T-helper 9 cell (primary cell): ENCODE results near the gene BOLA3.
"Not testable (repeated sequence)": the region's sequence is repeated elsewhere in the genome, so short reads cannot be mapped to it uniquely, and the experiment has no call there.

ENCODE experiments used
- DNase-seq: peaks from one replicate; pipeline ENCODE4 v3.0.0-alpha.2; 2020

BOLA3 gene

DNA sequence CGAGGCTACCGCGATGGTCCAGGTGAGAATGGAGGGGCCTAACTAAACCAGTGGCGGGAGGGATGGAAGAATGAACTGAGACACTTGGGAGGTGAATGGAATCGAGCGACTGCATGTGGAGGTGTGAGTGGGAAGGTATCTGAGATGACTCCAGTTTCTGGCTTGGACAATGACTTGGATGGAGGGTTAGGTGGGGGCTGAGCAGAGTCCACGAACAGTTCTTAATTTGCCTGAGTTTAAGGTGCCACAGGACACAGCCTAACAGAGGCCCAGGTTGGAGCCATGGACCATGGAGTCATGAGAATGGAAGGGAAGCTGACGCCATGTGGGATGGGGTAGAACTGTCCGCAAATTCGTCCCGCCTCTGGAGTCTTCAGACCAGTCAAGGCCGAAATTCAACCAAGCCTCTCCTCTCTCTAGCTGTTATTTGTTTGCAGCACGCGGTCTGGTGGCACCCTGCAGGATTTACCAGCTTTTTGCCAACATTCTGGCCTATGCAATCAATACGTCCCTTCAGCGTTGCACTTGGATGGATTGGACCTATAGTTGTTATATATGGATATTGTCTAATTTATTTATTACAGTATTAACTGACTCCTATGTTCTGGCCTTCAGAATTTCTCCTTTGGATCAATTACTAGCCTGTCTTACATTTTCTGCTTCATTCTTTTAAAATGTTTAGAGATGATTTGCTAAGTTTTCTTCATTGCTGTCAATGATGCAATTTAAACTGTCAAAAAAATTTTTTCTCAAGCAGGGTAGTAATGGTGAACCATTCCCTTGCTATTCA, 940 bp upstream of the BOLA3 start:
- no peak for DNase-seq

DNA sequence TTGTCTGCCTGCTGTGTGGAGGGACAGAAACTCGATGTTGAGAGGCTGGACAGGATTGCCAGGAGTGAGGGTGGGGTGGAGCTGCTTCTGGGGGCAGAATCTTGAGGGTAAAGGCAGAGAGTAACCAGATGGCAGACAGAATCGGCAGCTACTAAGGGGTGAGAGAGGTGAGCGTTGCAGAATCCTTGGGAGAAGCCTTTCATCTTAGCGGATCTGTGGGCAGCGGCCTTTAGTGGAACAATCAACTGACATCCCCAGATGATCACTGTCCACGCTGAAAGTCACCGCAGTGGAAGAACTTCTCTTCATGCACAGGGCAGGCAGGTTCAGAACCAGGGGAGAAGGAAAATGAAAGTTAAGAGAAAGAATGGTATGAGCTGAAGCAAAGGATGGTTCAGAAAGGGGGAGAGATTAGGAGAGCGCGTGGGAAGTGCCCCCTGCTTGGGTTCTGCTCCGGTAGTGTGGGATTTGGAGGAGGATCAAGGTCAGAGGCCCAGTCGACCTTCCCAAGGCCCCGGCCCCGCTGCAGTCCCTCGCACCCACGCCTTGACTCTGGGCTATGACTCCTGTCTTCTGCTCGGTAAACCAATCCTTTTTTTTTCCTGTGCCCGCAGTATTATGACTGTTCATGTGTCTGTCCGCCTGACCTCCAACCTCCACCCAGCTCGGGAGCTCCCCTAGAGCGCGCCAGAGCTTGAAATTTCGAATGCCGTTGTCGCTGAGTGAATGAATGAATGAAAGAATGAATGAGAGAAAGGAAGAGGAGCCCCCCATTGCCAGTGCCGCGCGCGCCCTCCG, 584 bp downstream of the BOLA3 start:
- no peak for DNase-seq

DNA sequence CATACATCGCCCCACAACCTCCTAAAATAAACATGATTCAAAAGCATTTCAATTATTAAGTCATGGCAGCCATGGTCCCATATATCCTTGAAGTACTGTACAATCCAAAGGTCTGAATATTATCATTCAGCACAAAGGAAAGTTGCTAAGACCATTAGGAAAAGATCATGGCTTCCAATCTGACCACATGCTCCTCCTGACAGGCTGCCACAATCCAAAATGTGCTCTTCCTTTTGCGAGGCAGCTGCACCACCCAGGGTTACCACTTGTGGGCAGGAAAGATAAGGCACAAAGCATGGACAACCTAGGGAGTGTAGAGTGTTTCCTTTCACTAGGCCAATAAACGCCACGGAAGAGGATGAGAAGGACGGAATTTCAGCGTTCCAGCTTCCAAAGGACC, 5.4 kb downstream of the BOLA3 start:
- no peak for DNase-seq

DNA sequence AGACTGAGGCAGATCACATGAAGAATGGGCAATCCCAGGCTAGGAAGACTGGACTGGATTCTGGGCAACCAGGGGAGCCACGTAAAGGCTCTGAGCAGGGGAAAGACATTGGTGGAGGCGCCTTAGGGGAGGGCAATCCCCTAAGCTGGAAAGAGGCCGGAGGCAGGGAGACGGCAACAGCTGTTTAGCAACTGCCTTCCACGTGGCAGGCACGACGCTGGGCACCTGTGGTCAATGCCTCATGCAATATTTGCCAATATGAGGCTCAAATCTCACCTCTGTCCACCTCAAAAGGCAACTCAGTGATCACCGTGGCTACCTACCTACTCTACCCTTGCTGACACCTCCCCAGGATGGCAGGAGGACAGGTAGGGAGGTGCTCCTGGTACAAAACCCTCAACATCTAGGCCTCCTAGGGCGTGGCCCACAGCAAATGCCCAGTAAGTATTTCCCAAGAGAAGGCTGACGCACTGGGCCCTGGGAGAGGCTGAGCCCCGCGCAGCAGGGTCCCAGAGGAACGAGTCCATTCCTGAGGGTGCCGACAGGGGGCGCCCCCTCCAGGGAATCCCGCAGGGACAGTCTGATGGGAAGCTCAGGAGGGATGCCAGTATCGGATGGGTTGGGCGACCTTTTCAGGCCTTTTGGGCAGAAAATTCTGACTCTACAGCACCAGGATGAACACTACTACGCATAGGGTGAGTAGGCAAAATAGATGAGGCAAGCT, 8.9 kb downstream of the BOLA3 start:
- no peak for DNase-seq

DNA sequence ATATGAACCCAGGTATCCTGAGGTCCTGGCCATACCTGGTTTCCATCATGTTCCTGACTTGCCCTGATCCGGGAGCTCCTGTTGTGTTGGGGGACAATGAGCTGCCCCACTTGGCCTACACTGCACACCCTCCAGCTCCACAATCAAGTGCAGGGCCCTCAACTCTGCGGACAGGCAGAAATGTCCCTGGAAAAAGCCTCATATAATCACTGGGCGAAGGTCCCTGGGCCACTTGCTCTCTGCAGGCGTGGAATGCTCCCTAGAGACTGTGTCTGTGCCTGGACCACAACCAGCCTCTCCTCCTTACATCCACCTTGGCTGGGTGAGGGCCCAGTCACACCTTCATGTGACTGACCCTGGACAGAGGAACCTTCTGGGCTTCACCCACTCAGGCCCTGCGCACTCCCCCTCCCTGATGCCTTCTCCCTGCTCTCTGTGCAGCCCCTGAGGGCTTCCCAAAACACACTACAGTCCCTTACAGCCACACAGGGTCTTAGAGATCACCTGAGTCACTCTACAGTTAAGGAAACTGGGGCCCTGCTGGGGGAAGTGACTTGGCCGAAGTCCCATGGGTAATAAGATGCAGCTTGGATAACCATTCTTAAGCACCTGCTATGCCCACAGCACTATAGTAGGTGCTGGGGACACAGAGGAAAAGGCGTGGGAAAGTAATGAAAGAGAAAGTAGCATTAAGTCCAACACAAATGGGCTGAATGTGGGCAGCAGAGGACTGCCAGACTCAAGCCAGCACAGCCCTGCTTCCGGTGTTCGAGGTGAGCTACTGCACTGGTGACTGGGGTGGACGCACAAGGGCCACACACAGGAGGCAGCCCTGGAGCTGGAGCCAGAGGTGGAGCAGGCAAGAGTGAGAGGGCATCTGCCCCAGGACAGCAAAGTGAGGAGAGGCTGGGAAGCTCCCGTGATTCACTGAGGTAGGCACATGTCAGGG, 9.8 kb downstream of the BOLA3 start:
- no peak for DNase-seq

DNA sequence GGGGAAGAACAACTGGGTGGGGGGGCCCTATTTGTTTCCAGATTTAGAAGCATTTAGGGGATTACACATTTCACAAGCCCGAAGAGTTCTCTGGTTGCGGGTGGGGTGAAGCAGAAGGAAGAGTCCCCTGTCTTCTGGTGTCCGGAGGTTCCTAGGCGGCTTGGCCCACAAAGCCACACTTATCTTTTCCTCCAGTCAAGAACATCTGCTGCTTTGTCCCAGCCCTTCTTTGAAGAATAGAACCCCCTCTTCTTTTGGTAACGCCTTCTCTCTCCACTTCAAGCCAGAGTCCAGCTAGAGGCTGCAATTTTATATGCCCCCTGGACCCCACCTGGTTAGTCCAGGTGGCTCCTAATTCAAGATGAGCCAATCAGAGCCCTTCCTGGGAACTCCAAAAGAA, 15.8 kb downstream of the BOLA3 start:
- DNase-seq, result no peak

DNA sequence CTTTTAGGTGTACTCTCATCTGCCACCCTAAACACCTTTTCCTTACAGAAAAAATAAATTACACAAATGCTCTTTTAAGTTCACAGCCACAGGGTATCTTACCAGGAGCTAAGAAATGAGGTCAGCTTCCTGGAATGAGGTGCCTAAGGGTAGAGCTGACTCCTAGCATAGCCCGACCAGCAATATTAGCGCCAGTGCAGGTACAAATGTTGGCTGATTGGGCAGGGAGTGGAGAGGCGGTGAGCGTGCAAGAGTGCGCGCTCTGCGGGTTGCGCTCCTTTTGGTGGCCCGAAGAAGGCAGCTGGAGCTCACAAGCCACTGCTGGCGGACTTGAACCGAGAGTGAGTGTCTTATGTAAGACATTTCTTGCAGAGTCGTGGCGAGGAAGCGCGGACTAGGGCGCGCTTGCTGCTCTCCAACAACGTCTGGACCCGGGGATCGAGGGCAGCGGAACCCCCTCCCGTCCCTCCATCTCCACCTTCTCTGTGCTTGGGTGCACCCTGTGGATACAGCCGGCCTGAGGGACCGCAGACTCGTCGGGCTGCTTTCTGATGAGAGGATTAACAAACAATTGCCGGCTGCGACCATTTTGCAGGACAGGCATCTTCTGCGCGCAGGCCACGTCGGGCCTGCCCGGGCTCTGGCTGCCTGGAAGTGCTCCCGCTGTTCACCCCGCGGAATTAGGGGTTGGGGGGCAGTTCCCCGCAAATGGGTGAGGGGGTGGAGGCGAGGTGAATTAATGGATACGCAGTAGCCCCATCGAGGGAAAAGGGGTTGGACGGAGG, 17.3 kb downstream of the BOLA3 start:
- no peak for DNase-seq

DNA sequence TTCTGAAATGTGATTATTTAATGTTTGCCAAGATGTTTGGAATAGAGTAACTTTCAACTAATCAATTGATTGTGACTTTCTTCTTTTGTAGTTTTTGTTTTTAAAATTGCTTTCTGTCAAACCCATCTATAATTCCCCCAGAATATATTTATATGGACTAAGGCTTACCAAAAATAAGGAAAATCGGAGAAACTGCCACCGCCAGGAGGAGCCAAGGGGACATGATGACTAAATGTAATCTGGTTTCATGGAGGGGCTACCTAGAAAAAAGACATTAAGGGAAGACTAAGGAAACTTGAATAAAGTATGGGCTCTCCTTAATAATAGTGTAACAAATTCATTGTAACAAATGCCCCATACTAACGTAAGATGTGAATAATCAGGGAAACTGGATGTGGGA, 19.5 kb downstream of the BOLA3 start:
- DNase-seq, result no peak

DNA sequence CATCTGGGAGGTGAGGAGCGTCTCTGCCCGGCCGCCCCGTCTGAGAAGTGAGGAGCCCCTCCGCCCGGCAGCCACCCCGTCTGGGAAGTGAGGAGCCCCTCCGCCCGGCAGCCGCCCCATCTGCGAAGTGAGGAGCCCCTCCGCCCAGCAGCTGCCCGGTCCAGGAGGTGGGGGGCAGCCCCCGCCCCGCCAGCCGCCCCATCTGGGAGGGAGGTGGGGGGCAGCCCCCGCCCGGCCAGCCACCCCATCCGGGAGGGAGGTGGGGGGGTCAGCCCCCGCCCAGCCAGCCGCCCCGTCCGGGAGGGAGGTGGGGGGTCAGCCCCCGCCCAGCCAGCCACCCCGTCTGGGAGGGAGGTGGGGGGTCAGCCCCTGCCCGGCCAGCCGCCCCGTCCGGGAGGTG, 23.8 kb downstream of the BOLA3 start:
- not testable (repeated sequence) for DNase-seq

DNA sequence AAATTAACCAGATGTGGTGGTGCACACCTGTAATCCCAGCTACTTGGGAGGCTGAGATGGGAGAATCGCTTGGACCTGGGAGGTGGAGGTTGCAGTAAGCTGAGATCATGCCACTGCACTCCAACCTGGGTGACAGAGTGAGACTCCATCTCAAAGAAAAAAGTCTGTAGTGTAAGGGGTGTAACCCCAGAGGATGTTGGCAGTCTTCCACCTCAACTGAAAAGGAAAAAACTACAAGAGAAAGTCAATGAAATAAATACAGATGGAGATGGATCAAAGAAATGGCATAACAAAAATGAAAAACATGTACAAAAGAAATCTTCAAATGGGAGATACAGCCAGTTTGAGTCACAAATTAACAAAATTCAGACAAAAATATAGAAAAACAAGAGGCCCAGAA, 25.9 kb downstream of the BOLA3 start:
- DNase-seq, result not testable (repeated sequence)

DNA sequence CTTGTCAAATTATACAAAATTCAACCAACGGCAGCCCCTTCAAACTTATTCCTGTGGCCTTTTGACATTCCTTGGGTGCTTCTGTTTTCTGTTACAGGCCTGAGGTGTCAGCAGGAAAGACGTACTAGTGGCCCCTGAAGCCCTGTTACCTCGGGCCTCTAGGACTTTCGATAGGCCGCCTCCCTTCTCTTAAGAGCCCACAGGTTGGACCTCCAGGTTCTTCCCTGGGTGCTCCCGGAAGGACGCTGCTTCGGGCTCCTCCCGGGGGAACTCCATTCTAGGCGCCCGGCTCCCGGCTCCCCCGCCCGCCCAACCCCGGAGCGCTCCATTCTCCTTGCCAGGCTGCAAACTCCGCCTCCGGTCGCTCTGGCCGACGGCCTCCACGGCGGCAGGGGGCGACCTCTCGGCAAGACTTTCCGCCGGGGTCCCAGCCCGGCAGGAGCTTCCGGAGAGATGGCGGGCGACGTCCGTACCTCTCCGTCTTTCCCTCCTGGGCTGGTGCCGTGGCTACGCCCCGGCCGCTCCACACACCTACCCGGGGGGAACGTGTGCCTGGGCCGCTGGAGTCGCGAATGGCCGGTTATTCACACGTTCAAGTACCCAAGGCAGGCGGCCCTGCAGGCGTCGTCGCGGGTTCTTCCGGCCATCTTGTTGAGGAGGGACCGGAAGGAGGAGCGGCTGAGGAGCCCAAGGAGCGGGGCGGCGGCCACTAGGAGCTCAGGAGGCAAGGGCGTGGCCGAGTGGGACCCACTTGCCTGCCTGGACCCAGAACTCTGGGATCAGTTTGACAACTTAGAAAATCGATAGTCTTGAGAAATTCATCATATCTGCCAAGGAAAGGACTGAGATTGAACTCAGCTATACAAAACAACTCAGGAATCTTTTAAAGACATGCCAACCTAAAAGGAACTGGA, 27.5 kb downstream of the BOLA3 start:
- peak; percentile 74 for DNase-seq

DNA sequence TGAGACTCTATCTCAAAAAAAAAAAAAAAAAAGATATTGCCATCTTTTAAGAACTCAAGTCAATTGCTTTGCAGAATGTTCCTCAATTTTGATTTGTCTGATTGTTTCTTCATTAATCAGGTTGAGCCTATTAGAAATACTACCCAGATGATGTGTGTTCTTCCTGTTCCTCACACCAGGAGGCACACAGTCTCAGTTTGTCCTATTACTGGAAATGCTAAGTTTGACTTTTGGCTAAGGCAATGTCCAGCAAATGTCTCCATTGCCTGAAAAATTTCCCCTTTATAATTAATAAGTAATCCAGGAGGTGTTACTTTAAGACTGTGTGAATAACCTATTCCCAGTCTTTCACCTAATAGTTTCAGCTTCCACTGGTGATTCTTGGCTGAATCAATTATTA, 28.4 kb downstream of the BOLA3 start:
- DNase-seq, result no peak

DNA sequence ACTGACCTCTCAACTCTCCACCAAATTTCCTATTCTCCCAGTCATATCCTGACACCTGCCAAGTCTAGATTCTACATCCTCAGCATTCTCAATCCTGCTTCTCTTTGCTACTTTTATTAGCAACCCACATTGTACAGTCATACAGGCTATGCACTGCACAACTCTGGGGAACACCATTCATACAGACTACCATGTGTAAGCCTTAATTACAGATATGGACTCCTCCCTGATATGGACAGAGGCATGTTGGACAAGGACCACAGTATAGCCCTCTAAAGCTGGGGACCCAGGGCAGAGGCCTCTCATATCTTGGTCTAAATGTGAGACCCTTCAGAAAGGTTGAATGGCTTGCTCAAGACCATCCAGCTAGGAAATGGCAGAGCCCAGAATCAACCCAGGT, 36.3 kb downstream of the BOLA3 start:
- DNase-seq, result no peak

DNA sequence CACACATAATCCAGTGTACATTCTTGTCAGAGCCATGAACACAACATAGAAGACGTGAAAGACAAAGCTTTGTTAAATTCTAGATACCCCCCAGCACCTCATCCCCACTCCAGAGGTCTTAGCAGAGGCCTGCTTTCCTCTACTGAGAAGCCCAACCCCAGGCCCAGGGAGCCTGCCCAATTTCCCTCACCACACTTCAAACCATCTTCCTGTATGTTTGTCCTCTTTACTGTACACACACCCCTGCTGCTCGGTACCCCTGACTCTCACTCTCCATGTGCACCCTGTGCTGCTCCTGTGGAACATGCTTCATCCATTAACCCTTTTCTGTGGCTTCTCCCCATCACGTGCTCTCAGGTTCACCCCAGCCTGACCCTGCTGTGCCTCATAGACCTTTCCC, 37.2 kb downstream of the BOLA3 start:
- no peak for DNase-seq

DNA sequence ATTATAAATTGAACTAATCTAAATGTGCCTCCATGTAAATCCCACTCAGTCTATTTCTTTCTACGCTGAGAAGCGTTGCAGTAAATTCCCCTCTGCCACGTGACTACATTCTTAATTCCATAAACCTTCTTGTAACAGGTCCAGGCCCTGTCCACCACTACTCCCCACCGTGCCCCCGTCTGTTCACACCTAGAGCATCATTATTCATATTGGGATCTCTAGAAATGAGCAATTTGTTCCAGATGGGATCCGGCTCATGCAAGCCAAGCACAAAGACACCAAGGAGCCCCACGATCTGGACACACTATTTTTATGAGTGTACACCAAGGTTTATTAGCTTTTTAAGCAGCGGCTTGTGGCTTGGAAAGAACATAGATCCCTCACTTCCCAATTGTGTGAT, 38.2 kb downstream of the BOLA3 start:
- no peak for DNase-seq

DNA sequence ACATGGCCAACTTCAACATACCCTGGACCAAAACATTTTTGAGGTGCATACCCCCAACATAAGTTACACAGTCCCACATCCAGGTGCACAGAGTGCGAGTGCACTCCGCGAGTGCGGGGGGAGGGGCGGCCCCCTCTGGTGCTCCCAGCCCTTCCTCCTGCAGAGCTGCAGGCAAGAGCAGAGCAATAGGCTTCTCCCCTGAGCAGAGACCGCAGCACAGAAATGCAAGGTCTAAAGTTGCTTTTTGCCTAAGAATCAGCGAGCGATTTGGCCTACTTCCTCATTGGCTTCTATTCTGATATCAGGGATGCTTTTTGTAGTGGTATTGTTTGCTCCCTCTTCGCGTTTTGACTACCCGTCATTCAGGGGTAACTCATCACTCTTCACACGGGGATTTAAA, 40.6 kb downstream of the BOLA3 start:
- DNase-seq, result no peak

DNA sequence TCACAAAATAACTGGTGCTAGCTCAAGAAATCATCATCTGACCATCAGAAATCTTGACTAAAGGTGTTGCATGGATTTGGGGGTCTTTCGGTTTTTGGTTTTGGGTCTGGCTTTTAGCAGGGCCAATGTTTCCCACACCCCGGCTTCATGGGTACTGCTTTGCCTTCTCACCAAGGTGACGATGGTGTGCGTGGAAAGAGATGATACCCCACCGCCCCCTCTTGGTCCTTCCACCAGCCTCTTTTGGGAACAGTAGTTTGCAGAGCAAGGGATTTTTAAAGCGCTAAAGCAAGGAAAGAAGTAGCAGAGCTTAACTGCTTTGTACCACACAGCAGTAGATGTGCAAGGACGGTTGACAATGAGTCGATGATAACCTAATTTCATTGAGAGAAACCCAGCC, 42.3 kb downstream of the BOLA3 start:
- DNase-seq, result no peak

DNA sequence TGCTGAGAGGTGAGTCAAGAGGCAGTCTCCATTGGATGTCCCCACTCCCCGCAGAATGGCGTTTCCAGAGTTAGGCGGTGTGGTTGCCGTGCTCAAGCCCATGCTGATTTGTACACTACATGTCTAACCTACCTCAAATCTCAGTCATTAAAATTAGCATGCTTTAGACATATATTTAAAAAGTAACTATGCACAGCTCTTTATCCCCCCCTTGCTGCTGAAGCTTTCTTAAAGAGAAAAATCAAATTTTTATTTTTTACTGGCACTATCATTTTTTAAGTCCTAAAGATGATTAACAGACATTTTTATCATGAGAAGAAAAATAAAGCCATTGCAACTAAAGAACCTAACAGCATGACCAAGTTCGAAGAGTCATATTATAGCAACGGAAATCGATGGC, 42.9 kb downstream of the BOLA3 start:
- DNase-seq, result no peak

DNA sequence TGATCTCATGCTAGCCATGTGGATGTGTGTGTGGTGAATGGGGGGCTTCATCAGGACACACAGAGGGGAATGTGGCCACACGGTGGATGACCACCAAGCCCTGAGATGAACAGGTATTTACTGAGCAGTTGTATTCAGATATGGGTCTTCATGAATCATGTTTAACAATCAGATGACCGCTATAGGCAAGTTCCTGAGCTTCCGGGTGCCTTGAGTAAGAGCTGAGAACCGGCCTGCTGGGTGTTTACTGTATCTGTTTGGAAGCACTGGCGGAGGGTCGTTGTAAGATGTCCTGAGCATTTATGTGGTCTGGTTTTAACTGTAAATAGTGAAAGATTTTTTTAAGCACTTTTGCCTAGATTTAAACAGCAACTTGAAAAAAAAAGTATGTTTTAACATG, 43.9 kb downstream of the BOLA3 start:
- no peak for DNase-seq

DNA sequence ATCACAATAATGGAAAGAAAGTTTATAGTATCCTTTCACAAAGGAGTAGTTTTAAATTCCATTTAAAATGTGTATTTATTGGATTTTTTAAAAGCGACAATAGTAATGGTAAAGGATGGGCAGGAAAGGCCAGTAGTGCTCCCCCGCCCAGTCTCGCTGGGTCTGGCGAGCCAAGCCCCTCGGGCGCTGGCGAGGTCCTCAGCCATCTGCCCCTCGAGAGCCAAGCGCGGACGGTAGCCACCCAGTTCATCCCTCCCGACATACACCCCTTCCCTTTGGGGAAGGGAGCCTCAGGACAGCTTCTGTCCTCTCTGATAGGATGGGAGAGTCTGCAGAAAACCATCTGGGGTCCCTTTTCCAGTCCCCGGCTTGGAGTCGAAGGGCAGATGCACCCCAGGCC, 45.2 kb downstream of the BOLA3 start:
- no peak for DNase-seq
